Measurements from ENCODE around the gene NDUFA8.
A peak's percentile ranks its signal among the peaks of the same experiment; 100 is the strongest.

Gene NDUFA8

GRCh38 chr9:122095010-122095767, 64.4 kb downstream of the NDUFA8 start:
- peak; percentile 43 for DNase-seq

Data from activated CD8-positive, alpha-beta memory T cell treated with anti-CD3 and anti-CD28 coated beads, Interleukin-2, amount 50 U/mL, for 4 hours (primary cell).